BLaER1 treated with 17β-estradiol and CSF1 and Interleukin-3, amounts not matched to agents 10 nM and 100 nM (cell line): Measurements from ENCODE around the gene ZNF616.
"Not testable (repeated sequence)": the region's sequence is repeated elsewhere in the genome, so short reads cannot be mapped to it uniquely, and the experiment has no call there.

Experiments
- H3K27ac ChIP-seq, 11 experiments: shearing (Covaris generic); formaldehyde crosslinking; 2 replicates each; pipeline ENCODE4 v1.8.1; 2022
- H3K27me3 ChIP-seq, 11 experiments: shearing (Covaris generic); formaldehyde crosslinking; 2 replicates each; pipeline ENCODE4 v1.8.1; 2022
- H3K36me3 ChIP-seq, 11 experiments: shearing (Covaris generic); formaldehyde crosslinking; 2 replicates each; pipeline ENCODE4 v1.8.1; 2022
- H3K4me1 ChIP-seq, 10 experiments: shearing (Covaris generic); formaldehyde crosslinking; 2 replicates each; pipeline ENCODE4 v1.8.1; 2022
- H3K4me2 ChIP-seq, 11 experiments: shearing (Covaris generic); formaldehyde crosslinking; 2 replicates each; pipeline ENCODE4 v1.8.1; 2022
- H3K4me3 ChIP-seq, 10 experiments: shearing (Covaris generic); formaldehyde crosslinking; 2 replicates each; pipeline ENCODE4 v1.8.1; 2022
- H3K9ac ChIP-seq, 11 experiments: shearing (Covaris generic); formaldehyde crosslinking; 2 replicates each; pipeline ENCODE4 v1.8.1; 2022
- H3K9me3 ChIP-seq, 11 experiments: shearing (Covaris generic); formaldehyde crosslinking; replicated peaks in 1 of 11; 2 replicates each; pipeline ENCODE4 v1.8.1; 2022
- H4K20me1 ChIP-seq, 11 experiments: shearing (Covaris generic); formaldehyde crosslinking; 2 replicates each; pipeline ENCODE4 v1.8.1; 2022
- Cebpa-rat ChIP-seq, 11 experiments: shearing (Covaris generic); IDR thresholded peaks; 2 replicates each; pipeline ENCODE4 v1.8.1; 2022

ZNF616 gene

DNA sequence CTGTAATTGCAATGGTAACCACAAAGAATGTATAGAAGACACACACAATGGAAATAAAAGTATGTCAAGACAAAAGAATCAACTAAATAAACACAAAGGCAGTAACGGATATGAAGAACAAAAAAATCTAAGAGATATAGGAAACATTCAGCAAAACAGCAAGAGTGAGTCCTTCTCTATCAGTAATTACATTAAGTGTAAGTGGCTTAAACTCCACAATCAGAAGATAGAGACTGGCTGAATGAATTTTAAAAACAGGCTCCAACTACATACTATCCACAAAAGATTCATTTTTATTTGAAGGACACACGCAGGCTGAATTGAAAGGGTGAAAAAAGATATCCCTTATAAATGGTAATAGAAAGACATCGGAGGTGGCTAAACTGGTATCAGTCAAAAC is 19.5 kb downstream of the ZNF616 start:
- Histone ChIP-seq H3K27me3 (no peaks in the 10 kb centered on the region), H3K4me1 (no peaks in the 10 kb centered on the region), H3K27ac (no peak overlapping the region), H3K4me3 (peak overlapping the region in 5 of 10 experiments; percentile 10 to 38 (median 22); a peak in 3 of 20 replicates), H3K9ac (no peak overlapping the region), H3K4me2 (no peak overlapping the region), H3K36me3 (peaks cover 98 to 100% (median 100%) of the 10 kb centered on the region in 11 experiments), H4K20me1 (no peaks in the 10 kb centered on the region), H3K9me3 (peaks cover 100% of the 10 kb centered on the region in 11 experiments)
- no peak for TF ChIP-seq Cebpa-rat (IDR thresholded peaks at IDR 0.05)

DNA sequence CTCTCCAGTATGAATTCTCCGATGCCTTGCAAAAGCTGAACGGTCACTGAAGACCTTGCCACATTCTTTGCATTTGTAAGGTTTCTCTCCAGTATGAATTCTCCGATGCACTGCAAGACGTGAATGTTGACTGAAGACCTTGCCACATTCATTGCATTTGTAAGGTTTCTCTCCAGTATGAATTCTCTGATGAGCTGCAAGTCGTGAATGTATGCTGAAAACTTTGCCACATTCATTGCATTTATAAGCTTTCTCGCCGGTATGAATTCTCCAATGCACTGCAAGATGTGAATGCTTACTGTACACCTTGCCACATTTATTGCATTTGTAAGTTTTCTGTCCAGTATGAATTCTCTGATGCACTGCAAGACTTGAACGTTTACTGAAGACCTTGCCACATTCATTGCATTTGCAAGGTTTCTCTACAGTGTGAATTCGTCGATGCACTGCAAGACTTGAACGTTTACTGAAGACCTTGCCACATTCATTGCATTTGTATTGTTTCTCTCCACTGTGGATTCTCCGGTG is 24.1 kb downstream of the ZNF616 start:
- Histone ChIP-seq H3K9ac (no peak overlapping the region), H3K4me3 (peak overlapping the region; percentile 23 to 44 (median 32); a peak in 17 of 20 replicates), H3K9me3 (peaks cover 100% of the 10 kb centered on the region in 11 experiments), H3K4me2 (no peak overlapping the region), H3K27me3 (no peaks in the 10 kb centered on the region), H4K20me1 (no peaks in the 10 kb centered on the region), H3K27ac (no peak overlapping the region), H3K4me1 (no peaks in the 10 kb centered on the region), H3K36me3 (peaks cover 82 to 100% (median 96%) of the 10 kb centered on the region in 11 experiments)
- TF ChIP-seq Cebpa-rat (IDR thresholded peaks at IDR 0.05): no peak

DNA sequence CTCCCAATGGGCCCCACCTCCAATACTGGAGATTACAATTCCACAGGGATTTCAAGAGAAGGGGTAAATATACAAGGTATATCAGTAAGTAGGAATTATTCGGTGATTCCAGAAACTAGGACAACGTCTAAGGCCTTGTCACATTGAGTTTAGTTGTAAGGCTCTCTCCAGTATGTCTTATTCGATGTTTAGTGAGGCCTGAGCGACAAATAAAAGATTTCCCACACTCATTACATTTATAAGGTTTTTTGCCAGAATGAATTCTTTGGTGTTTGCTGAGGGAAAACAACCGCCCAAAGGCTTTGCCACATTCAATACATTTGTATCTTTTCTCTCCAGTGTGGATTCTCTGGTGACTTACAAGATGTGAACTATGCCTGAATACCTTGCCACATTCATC is 25.0 kb downstream of the ZNF616 start:
- peaks cover 73 to 98% (median 87%) of the 10 kb centered on the region in 11 experiments for H3K36me3 ChIP-seq
- H3K4me3 ChIP-seq: peak overlapping the region; percentile 2 to 44 (median 27); a peak in 12 of 20 replicates
- H3K4me1 ChIP-seq: no peaks in the 10 kb centered on the region
- peaks cover 100% of the 10 kb centered on the region in 11 experiments for H3K9me3 ChIP-seq
- no peak for TF ChIP-seq Cebpa-rat (IDR thresholded peaks at IDR 0.05)
- no peak overlapping the region for H3K9ac ChIP-seq
- H3K4me2 ChIP-seq: no peak overlapping the region
- H4K20me1 ChIP-seq: no peaks in the 10 kb centered on the region
- no peak overlapping the region for H3K27ac ChIP-seq
- no peaks in the 10 kb centered on the region for H3K27me3 ChIP-seq

DNA sequence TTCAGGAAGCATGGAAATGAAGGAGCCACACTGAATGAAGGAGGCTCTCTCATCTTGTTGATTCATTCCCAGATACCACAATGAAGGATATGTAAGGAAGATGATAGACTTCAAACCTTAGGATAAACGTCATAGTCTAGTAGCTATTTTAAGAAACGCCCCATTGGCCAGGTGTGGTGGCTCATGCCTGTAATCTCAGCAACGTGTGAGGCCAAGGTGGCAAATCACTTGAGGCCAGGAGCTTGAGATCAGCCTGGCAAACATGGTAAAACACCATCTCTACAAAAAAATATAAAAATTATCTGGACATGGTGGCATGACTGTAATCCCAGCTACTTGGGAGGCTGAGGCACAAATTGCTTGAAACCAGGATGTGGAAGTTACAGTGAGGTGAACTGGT is 27.1 kb downstream of the ZNF616 start:
- peaks cover 100% of the 10 kb centered on the region in 11 experiments for H3K9me3 ChIP-seq

DNA sequence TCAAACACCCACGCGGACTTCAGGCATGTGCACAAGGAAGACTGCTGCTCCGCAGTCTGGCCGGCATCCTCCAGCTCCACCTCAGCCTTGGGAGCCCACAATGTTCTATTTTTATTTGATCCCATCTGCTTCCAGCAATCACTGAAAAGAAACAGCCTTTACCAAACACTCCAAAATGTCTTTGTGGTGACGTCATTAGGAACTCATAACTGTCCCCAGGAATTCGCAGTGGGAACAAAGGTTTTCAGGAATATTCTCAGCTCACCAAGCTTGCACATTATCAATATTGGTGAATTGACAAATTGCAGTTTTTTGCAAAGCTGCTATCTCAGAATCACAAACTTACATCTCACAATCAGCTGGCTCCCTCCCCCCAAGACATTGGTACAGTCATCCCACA is 29.0 kb downstream of the ZNF616 start:
- Histone ChIP-seq H3K27ac (no peak overlapping the region), H3K27me3 (no peaks in the 10 kb centered on the region), H3K4me1 (no peaks in the 10 kb centered on the region), H3K9ac (no peak overlapping the region), H3K9me3 (peaks cover 100% of the 10 kb centered on the region in 11 experiments), H4K20me1 (no peaks in the 10 kb centered on the region), H3K36me3 (peaks cover 34 to 60% (median 48%) of the 10 kb centered on the region in 11 experiments), H3K4me3 (0 out of 20 replicates have a peak overlapping the region, but pooled peaks of 1 of the 10 experiments have one; percentile 3), H3K4me2 (no peak overlapping the region)
- no peak for TF ChIP-seq Cebpa-rat (IDR thresholded peaks at IDR 0.05)

More for the DNA sequence above, 27.1 kb downstream of the ZNF616 start:
- TF ChIP-seq Cebpa-rat (IDR thresholded peaks at IDR 0.05): no peak
- Histone ChIP-seq H3K4me2 (no peak overlapping the region), H4K20me1 (no peaks in the 10 kb centered on the region), H3K4me1 (no peaks in the 10 kb centered on the region), H3K27me3 (no peaks in the 10 kb centered on the region), H3K36me3 (peaks cover 53 to 78% (median 67%) of the 10 kb centered on the region in 11 experiments), H3K4me3 (peak overlapping the region in 1 of 10 experiments; percentile 41; a peak in 2 of 20 replicates), H3K9ac (no peak overlapping the region), H3K27ac (no peak overlapping the region)

DNA sequence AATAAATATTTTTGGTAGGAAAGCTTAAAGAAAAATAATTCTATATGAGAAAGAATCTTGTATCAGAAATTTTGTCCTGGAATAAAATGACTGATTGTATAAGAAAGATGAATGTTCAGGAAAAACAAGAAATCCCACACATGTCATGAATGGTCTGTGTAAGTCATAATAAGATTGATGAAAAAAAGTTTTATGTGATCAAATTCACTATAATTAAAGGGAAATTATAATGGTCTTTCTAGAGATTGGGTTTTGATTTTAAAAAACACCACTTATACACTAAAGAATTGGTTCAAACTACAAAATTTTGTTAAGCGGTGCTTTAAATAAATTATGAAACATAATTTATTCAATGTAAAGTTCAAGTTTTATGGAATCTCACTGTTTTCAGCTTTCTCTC is 37.0 kb downstream of the ZNF616 start:
- H3K27me3 ChIP-seq: no peaks in the 10 kb centered on the region
- H3K4me2 ChIP-seq: no peak overlapping the region
- peaks cover 0 to 5% (median 0%) of the 10 kb centered on the region in 10 experiments; a peak in 1 of 20 replicates for H3K4me1 ChIP-seq
- TF ChIP-seq Cebpa-rat (IDR thresholded peaks at IDR 0.05): no peak
- no peak overlapping the region for H3K9ac ChIP-seq
- H3K36me3 ChIP-seq: peaks cover 0 to 4% (median 0%) of the 10 kb centered on the region in 11 experiments; a peak in 3 of 22 replicates
- H3K4me3 ChIP-seq: no peak overlapping the region
- peaks cover 96 to 100% (median 100%) of the 10 kb centered on the region in 11 experiments for H3K9me3 ChIP-seq
- no peaks in the 10 kb centered on the region for H4K20me1 ChIP-seq
- H3K27ac ChIP-seq: no peak overlapping the region

DNA sequence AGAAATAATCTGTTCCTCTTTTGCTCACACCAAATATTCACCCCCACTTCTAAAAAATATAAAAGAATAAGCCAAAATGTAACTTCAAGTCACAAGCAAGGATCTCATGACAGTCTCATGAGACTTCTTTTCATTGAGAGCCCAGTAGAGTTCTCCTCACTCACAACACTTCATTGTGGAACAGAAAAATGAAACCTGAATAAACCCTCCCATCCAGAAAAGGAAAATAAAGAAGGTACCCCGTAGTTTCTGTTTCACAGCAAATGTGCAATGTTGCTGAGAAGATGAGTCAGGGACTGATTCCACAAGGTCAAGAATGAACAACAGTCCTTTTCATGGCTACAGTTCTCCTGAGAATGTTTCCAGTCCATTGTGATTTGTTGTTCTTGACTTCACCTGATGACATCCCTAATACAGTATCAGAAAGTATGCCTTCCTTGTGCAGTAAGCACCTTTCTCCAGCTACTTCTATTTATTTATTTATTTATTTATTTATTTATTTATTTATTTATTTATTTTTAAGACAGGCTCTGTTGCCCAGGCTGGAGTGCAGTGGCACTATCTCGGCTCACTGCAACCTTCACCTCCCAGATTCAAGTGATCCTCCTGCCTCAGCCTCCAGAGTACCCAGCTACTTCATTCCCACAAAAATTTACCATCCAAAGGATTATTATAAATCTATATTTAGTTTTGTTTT is 37.7 kb downstream of the ZNF616 start:
- peaks cover 96 to 100% (median 100%) of the 10 kb centered on the region in 11 experiments for H3K9me3 ChIP-seq
- no peaks in the 10 kb centered on the region for H4K20me1 ChIP-seq
- peaks cover 0 to 12% (median 0%) of the 10 kb centered on the region in 11 experiments; a peak in 2 of 22 replicates for H3K36me3 ChIP-seq
- H3K4me3 ChIP-seq: no peak overlapping the region
- H3K27ac ChIP-seq: peak overlapping the region in 1 of 11 experiments; percentile 46; a peak in 1 of 22 replicates
- no peak overlapping the region for H3K9ac ChIP-seq
- TF ChIP-seq Cebpa-rat (IDR thresholded peaks at IDR 0.05): no peak
- no peaks in the 10 kb centered on the region for H3K27me3 ChIP-seq
- peaks cover 0 to 5% (median 0%) of the 10 kb centered on the region in 10 experiments; a peak in 1 of 20 replicates for H3K4me1 ChIP-seq
- peak overlapping the region in 2 of 11 experiments; percentile 11 to 46; a peak in 1 of 22 replicates for H3K4me2 ChIP-seq

DNA sequence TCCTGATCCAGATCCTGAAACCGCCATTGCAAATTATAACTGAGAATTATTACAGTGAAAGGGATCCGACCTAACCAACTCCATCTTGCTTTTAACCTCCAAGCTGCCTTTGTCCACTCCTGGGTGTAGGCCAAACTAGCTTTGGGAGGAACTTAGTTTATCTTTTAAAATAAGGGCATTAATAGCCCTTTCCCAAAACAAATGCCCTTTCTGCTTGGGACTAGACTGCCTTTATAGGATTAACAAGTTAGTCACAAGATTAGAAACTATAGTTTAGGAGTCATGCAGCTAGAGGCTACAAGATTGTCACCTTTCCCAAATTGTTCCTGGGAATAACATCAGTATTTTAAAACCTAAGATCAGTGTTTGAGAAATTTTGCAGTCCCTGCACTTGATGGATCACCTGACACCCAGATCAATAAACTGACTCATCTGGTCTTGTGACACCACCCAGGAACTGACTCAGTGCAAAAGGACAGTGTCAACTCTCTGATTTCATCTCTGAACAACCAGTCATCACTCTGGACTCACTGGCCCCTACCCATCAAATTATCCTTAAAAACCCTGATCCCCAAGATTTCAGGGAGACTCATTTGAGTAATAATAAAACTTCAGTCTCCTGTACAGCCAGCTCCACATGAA is 40.1 kb downstream of the ZNF616 start:
- Histone ChIP-seq H3K4me2 (no peak overlapping the region), H3K4me3 (no peak overlapping the region), H3K9me3 (peaks cover 96 to 100% (median 100%) of the 10 kb centered on the region in 11 experiments), H3K9ac (no peak overlapping the region), H4K20me1 (no peaks in the 10 kb centered on the region; a peak in 1 of 22 replicates), H3K27ac (no peak overlapping the region), H3K4me1 (peaks cover 0 to 5% (median 0%) of the 10 kb centered on the region in 10 experiments; a peak in 3 of 20 replicates), H3K36me3 (peaks cover 0 to 12% (median 0%) of the 10 kb centered on the region in 11 experiments; a peak in 2 of 22 replicates), H3K27me3 (no peaks in the 10 kb centered on the region)
- no peak for TF ChIP-seq Cebpa-rat (IDR thresholded peaks at IDR 0.05)

DNA sequence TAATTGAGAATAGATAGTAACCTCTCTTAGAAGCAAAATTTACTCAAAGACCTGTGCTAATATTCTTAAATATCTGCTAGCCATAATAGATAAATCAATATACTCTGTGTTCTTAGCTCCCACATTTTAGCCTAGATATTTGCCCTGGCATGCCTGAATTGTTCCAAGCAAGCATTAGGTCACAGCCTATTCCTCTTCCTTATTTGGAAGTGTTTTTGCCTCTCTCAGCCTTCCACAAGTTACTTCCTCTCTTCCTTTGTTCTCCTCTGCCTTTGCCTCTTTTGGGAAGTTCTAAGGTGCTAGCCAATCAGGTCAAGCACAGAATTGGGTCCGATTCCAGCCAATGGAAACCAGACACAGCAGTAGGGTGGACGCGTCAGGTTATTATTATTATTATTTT is 43.3 kb downstream of the ZNF616 start:
- Histone ChIP-seq H3K36me3 (peaks cover 24 to 43% (median 27%) of the 10 kb centered on the region in 11 experiments), H3K4me3 (peak overlapping the region in 7 of 10 experiments; percentile 75 to 84 (median 77); a peak in 4 of 20 replicates), H3K4me1 (peaks cover 0 to 12% (median 0%) of the 10 kb centered on the region in 10 experiments; a peak in 4 of 20 replicates), H3K27ac (peak overlapping the region in 4 of 11 experiments; percentile 13 to 64 (median 32); a peak in 4 of 22 replicates), H3K4me2 (peak overlapping the region in 1 of 11 experiments; percentile 7; a peak in 1 of 22 replicates), H3K9me3 (peaks cover 97 to 100% (median 100%) of the 10 kb centered on the region in 11 experiments)
- not testable (repeated sequence) for H3K9ac ChIP-seq, H4K20me1 ChIP-seq, H3K27me3 ChIP-seq
